GM12878 (cell line): ENCODE results near the gene ORAI1. TPM values are rescaled to one million over a fixed set of nuclear protein-coding genes. Genes with fewer than 3 reads are reported as not detected.
A peak's percentile ranks its signal among the peaks of the same experiment; 100 is the strongest.

Experiments
- BACH1 ChIP-seq: fragments of 450-650 bp; IDR thresholded peaks from 2 replicates; pipeline ENCODE4 v1.6.1; 2017; ENCODE audit warnings: mild to moderate bottlenecking, borderline replicate concordance
- BCL11A ChIP-seq: IDR thresholded peaks from 2 replicates; pipeline ENCODE4 v1.6.1; 2011; ENCODE audit warnings: low read depth, low read length
- BHLHE40 ChIP-seq, 2 experiments: fragments of 450-650 bp in 1 of 2; IDR thresholded peaks; 2 replicates each; pipeline ENCODE4 v1.6.1; 2011 to 2017; ENCODE audit warnings: low read depth in 2 of 2, borderline replicate concordance in 1 of 2, improper control_type of control experiment in 1 of 2, low read length in 1 of 2, mild to moderate bottlenecking in 1 of 2
- EED ChIP-seq: sonication (generic); IDR thresholded peaks from 2 replicates; pipeline ENCODE4 v1.6.1; 2016; ENCODE audit warnings: antibody characterized with exemption, low read depth
- HDAC2 ChIP-seq: fragments of 200-600 bp; sonication (generic); IDR thresholded peaks from 2 replicates; pipeline ENCODE4 v1.6.1; 2017
- IKZF1 ChIP-seq: fragments of 450-650 bp; conservative IDR thresholded peaks from 2 replicates; pipeline ENCODE4 v1.6.1; 2017; ENCODE audit warnings: antibody characterized with exemption, mild to moderate bottlenecking
- NFIC ChIP-seq: IDR thresholded peaks from 2 replicates; pipeline ENCODE4 v1.6.1; 2012; ENCODE audit warnings: low read depth, mild to moderate bottlenecking, inconsistent platforms, low read length, moderate library complexity
- NR2F1 ChIP-seq: fragments of 450-650 bp; conservative IDR thresholded peaks from 2 replicates; pipeline ENCODE4 v1.6.1; 2017; ENCODE audit warnings: mild to moderate bottlenecking
- RUNX3 ChIP-seq: IDR thresholded peaks from 2 replicates; pipeline ENCODE4 v1.6.1; 2012; ENCODE audit warnings: low read length, inconsistent platforms
- SP1 ChIP-seq: IDR thresholded peaks from one replicate; pipeline ENCODE4 v1.6.1; 2011; ENCODE audit warnings: low read depth, low read length
- SPI1 ChIP-seq: IDR thresholded peaks from 2 replicates; pipeline ENCODE4 v1.6.1; 2011; ENCODE audit warnings: low read depth, mild to moderate bottlenecking, low read length, moderate library complexity, borderline replicate concordance; ENCODE audit not compliant: insufficient read depth
- STAT1 ChIP-seq: fragments of 450-650 bp; conservative IDR thresholded peaks from 2 replicates; pipeline ENCODE4 v1.6.1; 2014; ENCODE audit warnings: antibody characterized with exemption, mild to moderate bottlenecking
- TCF7 ChIP-seq: IDR thresholded peaks from 2 replicates; pipeline ENCODE4 v1.6.1; 2014; ENCODE audit warnings: antibody characterized with exemption, borderline replicate concordance
- WRNIP1 ChIP-seq: IDR thresholded peaks from 2 replicates; pipeline ENCODE4 v1.6.1; 2011; ENCODE audit warnings: low read depth, low read length, improper control_type of control experiment, borderline replicate concordance
- ZNF384 ChIP-seq: IDR thresholded peaks from 2 replicates; pipeline ENCODE4 v1.6.1; 2012; ENCODE audit warnings: low read depth, mild to moderate bottlenecking, low read length, improper control_type of control experiment, borderline replicate concordance
- polyA plus RNA-seq, 11 experiments: library from polyadenylated mRNA; depleted of rRNA in 4 of 11; unstranded in 6 of 11; stranded (reverse) in 5 of 11; fragments of >200 nt; fragmentation: Nextera tagmentation in 4 of 11; fragmentation: Illumina TruSeq in 1 of 11; extraction: Ambion mirVana in 4 of 11; extraction: Trizol in 1 of 11; gene quantifications; 1 replicate in 1 of 11; 2 replicates in 10 of 11; pipeline versions ENCODE4 v1.2.1 to v1.2.3, GENCODE V29; 2011 to 2016; ENCODE audit warnings: inconsistent platforms in 2 of 11, missing spikeins in 2 of 11, low read depth in 1 of 11
- total RNA-seq, 4 experiments: library from RNA; depleted of rRNA in 3 of 4; stranded (reverse); fragments of >200 nt in 3 of 4; fragmentation: Illumina TruSeq in 1 of 4; extraction: Trizol in 1 of 4; gene quantifications; 2 replicates each; pipeline versions ENCODE4 v1.2.1 to v1.2.3, GENCODE V29; 2013 to 2021
- TF ChIP-seq, protein P1 (sequence below): IDR thresholded peaks from 2 replicates; pipeline ENCODE4 v1.6.1; 2011; ENCODE audit warnings: low read depth, low read length, improper control_type of control experiment, borderline replicate concordance
- TF ChIP-seq, protein P2 (sequence below): fragments of 450-650 bp; IDR thresholded peaks from 2 replicates; pipeline ENCODE4 v1.6.1; 2016; ENCODE audit warnings: mild to moderate bottlenecking

Gene ORAI1
- total and polyA plus RNA-seq, 10 of the 15 experiments (the other 5 are each of a cell fraction or from before 2014, with no cell fraction given): 5.5 to 33.1 (median 11.8) TPM

DNA sequence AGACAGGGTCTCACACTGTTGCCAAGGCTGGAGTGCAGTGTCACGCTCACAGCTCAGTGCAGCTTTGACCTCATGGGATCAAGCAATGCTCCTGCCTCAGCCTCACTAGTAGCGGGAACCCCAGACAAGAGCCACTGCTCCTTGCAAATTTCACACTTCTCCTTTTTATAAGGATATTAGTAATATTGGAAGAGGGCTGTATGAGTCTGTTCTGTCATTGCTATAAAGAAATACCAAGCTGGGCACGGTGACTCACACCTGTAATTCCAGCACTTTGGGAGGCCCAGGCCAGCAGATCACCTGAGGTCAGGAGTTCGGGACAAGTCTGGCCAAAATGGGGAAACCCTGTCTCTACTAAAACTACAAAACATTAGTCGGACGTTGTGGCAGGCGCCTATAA lies 12.9 kb upstream of the ORAI1 start (continued):
- TF ChIP-seq NFIC (peak; percentile 43; the same call in 1 of the 2 replicates), HDAC2 (no peak), WRNIP1 (no peak), BACH1 (no peak), SP1 (no peak), BHLHE40 (IDR thresholded peaks at IDR 0.05; ENCODE audit: borderline replicate concordance in 1 of 2, low read depth in 2 of 2, low read length in 1 of 2) (0 out of 4 replicates have a peak, but pooled peaks of 1 of the 2 experiments have one; percentile 8), IKZF1 (peak; percentile 36; the same call in 1 of the 2 replicates), NR2F1 (no peak), RUNX3 (peak; percentile 16; the same call in 1 of the 2 replicates), STAT1 (no peak), ZNF384 (no peak), SPI1 (peak; percentile 85), EED (peak; percentile 75), BCL11A (0 out of 2 replicates have a peak, but pooled peaks have one; percentile 27), TCF7 (no peak)
- TF ChIP-seq, protein P1, sequence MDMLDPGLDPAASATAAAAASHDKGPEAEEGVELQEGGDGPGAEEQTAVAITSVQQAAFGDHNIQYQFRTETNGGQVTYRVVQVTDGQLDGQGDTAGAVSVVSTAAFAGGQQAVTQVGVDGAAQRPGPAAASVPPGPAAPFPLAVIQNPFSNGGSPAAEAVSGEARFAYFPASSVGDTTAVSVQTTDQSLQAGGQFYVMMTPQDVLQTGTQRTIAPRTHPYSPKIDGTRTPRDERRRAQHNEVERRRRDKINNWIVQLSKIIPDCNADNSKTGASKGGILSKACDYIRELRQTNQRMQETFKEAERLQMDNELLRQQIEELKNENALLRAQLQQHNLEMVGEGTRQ: no peak
- TF ChIP-seq, protein P2, sequence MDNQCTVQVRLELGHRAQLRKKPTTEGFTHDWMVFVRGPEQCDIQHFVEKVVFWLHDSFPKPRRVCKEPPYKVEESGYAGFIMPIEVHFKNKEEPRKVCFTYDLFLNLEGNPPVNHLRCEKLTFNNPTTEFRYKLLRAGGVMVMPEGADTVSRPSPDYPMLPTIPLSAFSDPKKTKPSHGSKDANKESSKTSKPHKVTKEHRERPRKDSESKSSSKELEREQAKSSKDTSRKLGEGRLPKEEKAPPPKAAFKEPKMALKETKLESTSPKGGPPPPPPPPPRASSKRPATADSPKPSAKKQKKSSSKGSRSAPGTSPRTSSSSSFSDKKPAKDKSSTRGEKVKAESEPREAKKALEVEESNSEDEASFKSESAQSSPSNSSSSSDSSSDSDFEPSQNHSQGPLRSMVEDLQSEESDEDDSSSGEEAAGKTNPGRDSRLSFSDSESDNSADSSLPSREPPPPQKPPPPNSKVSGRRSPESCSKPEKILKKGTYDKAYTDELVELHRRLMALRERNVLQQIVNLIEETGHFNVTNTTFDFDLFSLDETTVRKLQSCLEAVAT: no peak
- TF ChIP-seq, all 136 proteins: peak for 11
